ENCODE measurements around the gene ACAD9. TPM values are rescaled to one million over a fixed set of nuclear protein-coding genes. Genes with fewer than 3 reads are reported as not detected.

ACAD9 gene
- total and polyA plus RNA-seq, 2 of the 13 experiments (the other 11 are each of a cell fraction or from before 2014, with no cell fraction given) = 15.3 to 38.2 TPM

DNA sequence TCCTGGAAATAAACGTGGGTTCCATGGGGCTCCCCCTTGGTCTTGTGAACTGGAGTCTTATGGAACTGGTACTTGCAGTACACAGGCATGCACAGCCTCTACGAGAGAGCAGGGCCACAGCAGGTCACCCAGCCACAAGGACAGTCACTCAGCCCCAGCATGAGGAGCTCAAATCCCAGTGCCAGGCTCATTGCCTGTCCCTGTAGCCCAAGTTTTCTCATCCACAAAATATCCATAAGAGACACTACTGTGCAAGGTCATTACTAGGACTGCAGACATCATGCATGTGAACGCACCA is 66.4 kb downstream of the ACAD9 start:
- CTCF ChIA-PET (ENCODE audit: low intra/inter-chr PET ratio, low total read pairs) = no interaction called here
- POLR2A ChIA-PET = no interaction called here
- intact Hi-C loops (cut with micrococcal nuclease; ENCODE audit: unreplicated experiment) (loop anchor here (10.0 kb wide), 1 partner anchor 331 kb away; no protein-coding TSS in a partner anchor), in situ Hi-C loops (cut with HindIII; ENCODE audit: extremely low pct_ligation_motif_present, low pct_unique_long_range_greater_than_20kb) (no loop called here)
- no peak overlapping the region for H2AFZ ChIP-seq (ENCODE audit: low read length)
- no peaks in the 10 kb centered on the region for H3K79me2 ChIP-seq (ENCODE audit: insufficient read depth, low read length)
- no peak for DNase-seq (ENCODE audit: low spot score)
- no peaks in the 10 kb centered on the region for H4K20me1 ChIP-seq (ENCODE audit: insufficient read depth, low read length)
- FAIRE-seq = no peak
- WGBS (ENCODE audit: low lambda C conversion rate) = 69% methylated on average over 1 of the region's 3 CpGs
- H3K27me3 ChIP-seq (ENCODE audit: control insufficient read depth in 1 of 2, insufficient read depth in 2 of 2, low read length in 2 of 2) = peaks cover 0 to 7% of the 10 kb centered on the region in 2 experiments; a peak in 2 of 5 replicates
- H3K27ac ChIP-seq (ENCODE audit: extremely low read length, insufficient read depth, low read length) = no peak overlapping the region
- H3K36me3 ChIP-seq (replicated peaks in 1 of 2; ENCODE audit: control insufficient read depth in 1 of 2, insufficient read depth in 2 of 2, low read length in 2 of 2) = no peaks in the 10 kb centered on the region
- H3K4me1 ChIP-seq (ENCODE audit: insufficient read depth, low read length) = peaks cover 29% of the 10 kb centered on the region
- no peaks in the 10 kb centered on the region for H3K9me3 ChIP-seq (ENCODE audit: low read length)
- no TSS peak for BruUV-seq (replicated peaks)
- no peak overlapping the region for H3K4me3 ChIP-seq (replicated peaks in 1 of 3; ENCODE audit: insufficient read depth in 1 of 3, low read depth in 2 of 3, low read length in 3 of 3)
- H3K9ac ChIP-seq (ENCODE audit: insufficient read depth, low read depth, low read length) = no peak overlapping the region
- no peak overlapping the region for H3K4me2 ChIP-seq (ENCODE audit: low read depth, low read length)
- ATAC-seq = no peak
- TF ChIP-seq, protein P1, sequence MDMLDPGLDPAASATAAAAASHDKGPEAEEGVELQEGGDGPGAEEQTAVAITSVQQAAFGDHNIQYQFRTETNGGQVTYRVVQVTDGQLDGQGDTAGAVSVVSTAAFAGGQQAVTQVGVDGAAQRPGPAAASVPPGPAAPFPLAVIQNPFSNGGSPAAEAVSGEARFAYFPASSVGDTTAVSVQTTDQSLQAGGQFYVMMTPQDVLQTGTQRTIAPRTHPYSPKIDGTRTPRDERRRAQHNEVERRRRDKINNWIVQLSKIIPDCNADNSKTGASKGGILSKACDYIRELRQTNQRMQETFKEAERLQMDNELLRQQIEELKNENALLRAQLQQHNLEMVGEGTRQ (IDR thresholded peaks at IDR 0.05; ENCODE audit: low read depth, low read length) = no peak
- TF ChIP-seq, protein P1 (CRISPR knock-in tag; IDR thresholded peaks at IDR 0.05; ENCODE audit: borderline replicate concordance) = no peak
- TF ChIP-seq WIZ (CRISPR knock-in tag; IDR thresholded peaks at IDR 0.05) = no peak
- TF ChIP-seq ZNF580 (CRISPR knock-in tag; IDR thresholded peaks at IDR 0.05; ENCODE audit: borderline replicate concordance, low read depth) = no peak
- no peak for TF ChIP-seq ZNF646 (CRISPR knock-in tag; IDR thresholded peaks at IDR 0.05)
- no peak for TF ChIP-seq IKZF5 (CRISPR knock-in tag; IDR thresholded peaks at IDR 0.05)
- TF ChIP-seq NFKB2 (CRISPR knock-in tag; IDR thresholded peaks at IDR 0.05; ENCODE audit: borderline replicate concordance) = no peak
- TF ChIP-seq, protein P2, sequence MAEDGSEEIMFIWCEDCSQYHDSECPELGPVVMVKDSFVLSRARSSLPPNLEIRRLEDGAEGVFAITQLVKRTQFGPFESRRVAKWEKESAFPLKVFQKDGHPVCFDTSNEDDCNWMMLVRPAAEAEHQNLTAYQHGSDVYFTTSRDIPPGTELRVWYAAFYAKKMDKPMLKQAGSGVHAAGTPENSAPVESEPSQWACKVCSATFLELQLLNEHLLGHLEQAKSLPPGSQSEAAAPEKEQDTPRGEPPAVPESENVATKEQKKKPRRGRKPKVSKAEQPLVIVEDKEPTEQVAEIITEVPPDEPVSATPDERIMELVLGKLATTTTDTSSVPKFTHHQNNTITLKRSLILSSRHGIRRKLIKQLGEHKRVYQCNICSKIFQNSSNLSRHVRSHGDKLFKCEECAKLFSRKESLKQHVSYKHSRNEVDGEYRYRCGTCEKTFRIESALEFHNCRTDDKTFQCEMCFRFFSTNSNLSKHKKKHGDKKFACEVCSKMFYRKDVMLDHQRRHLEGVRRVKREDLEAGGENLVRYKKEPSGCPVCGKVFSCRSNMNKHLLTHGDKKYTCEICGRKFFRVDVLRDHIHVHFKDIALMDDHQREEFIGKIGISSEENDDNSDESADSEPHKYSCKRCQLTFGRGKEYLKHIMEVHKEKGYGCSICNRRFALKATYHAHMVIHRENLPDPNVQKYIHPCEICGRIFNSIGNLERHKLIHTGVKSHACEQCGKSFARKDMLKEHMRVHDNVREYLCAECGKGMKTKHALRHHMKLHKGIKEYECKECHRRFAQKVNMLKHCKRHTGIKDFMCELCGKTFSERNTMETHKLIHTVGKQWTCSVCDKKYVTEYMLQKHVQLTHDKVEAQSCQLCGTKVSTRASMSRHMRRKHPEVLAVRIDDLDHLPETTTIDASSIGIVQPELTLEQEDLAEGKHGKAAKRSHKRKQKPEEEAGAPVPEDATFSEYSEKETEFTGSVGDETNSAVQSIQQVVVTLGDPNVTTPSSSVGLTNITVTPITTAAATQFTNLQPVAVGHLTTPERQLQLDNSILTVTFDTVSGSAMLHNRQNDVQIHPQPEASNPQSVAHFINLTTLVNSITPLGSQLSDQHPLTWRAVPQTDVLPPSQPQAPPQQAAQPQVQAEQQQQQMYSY (CRISPR knock-in tag; IDR thresholded peaks at IDR 0.05) = no peak
- TF ChIP-seq HOXA5 (CRISPR knock-in tag; IDR thresholded peaks at IDR 0.05) = no peak
- no peak for TF ChIP-seq MEIS1 (CRISPR knock-in tag; IDR thresholded peaks at IDR 0.05; ENCODE audit: borderline replicate concordance)
- no peak for TF ChIP-seq ZSCAN20 (CRISPR knock-in tag; IDR thresholded peaks at IDR 0.05; ENCODE audit: borderline replicate concordance)

Measured in HepG2 (cell line).